Measurements from ENCODE around the gene CYP2A7.
"Not testable (repeated sequence)": the region's sequence is repeated elsewhere in the genome, so short reads cannot be mapped to it uniquely, and the experiment has no call there.

CYP2A7 gene

GRCh38 chr19:40831502-40832430, 50.3 kb downstream of the CYP2A7 start:
- Histone ChIP-seq H3F3A (ENCODE audit: insufficient read depth) (no peaks in the 10 kb centered on the region), H4K20me1 (ENCODE audit: low read depth, low read length) (no peaks in the 10 kb centered on the region), H2AFZ (ENCODE audit: low read depth, low read length, severe bottlenecking) (no peak overlapping the region), H3K9ac (ENCODE audit: low read length) (no peak overlapping the region), H3K79me2 (ENCODE audit: insufficient read depth, low read length) (no peaks in the 10 kb centered on the region), H3K36me3 (ENCODE audit: low read length) (no peaks in the 10 kb centered on the region), H3K27ac (ENCODE audit: low read depth, low read length) (no peak overlapping the region), H3K9me3 (ENCODE audit: insufficient read depth, low read length) (no peaks in the 10 kb centered on the region), H3K9me2 (replicated peaks; ENCODE audit: insufficient read depth, low read length) (no peaks in the 10 kb centered on the region), H3K4me3 (ENCODE audit: insufficient read depth, low read length, poor library complexity, severe bottlenecking) (no peak overlapping the region), H3K27me3 (ENCODE audit: low read length) (no peaks in the 10 kb centered on the region), H3K4me2 (ENCODE audit: low read depth, low read length, poor library complexity, severe bottlenecking) (no peak overlapping the region)
- TF ChIP-seq CTCF (IDR thresholded peaks at IDR 0.05; ENCODE audit: insufficient read depth, low read length, poor library complexity, severe bottlenecking) (no peak), EZH2phosphoT487 (conservative IDR thresholded peaks at IDR 0.05; ENCODE audit: low read length) (no peak)

- not testable (repeated sequence) for H4K20me1 ChIP-seq (ENCODE audit: low read depth, low read length); H3K9ac ChIP-seq (ENCODE audit: low read length); H3F3A ChIP-seq (ENCODE audit: insufficient read depth); H3K27me3 ChIP-seq (ENCODE audit: low read length); H3K4me2 ChIP-seq (ENCODE audit: low read depth, low read length, poor library complexity, severe bottlenecking); H3K27ac ChIP-seq (ENCODE audit: low read depth, low read length); H3K4me3 ChIP-seq (ENCODE audit: insufficient read depth, low read length, poor library complexity, severe bottlenecking); H3K9me3 ChIP-seq (ENCODE audit: insufficient read depth, low read length); H2AFZ ChIP-seq (ENCODE audit: low read depth, low read length, severe bottlenecking); H3K36me3 ChIP-seq (ENCODE audit: low read length); H3K79me2 ChIP-seq (ENCODE audit: insufficient read depth, low read length); H3K9me2 ChIP-seq (replicated peaks; ENCODE audit: insufficient read depth, low read length)
Measured at GRCh38 chr19:40830741-40831140, 51.3 kb downstream of the CYP2A7 start.

- Histone ChIP-seq H3K4me2 (ENCODE audit: low read depth, low read length, poor library complexity, severe bottlenecking) (no peak overlapping the region), H3K9me2 (replicated peaks; ENCODE audit: insufficient read depth, low read length) (no peaks in the 10 kb centered on the region), H3K9ac (ENCODE audit: low read length) (no peak overlapping the region), H2AFZ (ENCODE audit: low read depth, low read length, severe bottlenecking) (no peak overlapping the region), H4K20me1 (ENCODE audit: low read depth, low read length) (no peaks in the 10 kb centered on the region), H3K27me3 (ENCODE audit: low read length) (no peaks in the 10 kb centered on the region), H3K36me3 (ENCODE audit: low read length) (no peaks in the 10 kb centered on the region), H3K9me3 (ENCODE audit: insufficient read depth, low read length) (no peaks in the 10 kb centered on the region), H3K27ac (ENCODE audit: low read depth, low read length) (no peak overlapping the region), H3K4me3 (ENCODE audit: insufficient read depth, low read length, poor library complexity, severe bottlenecking) (no peak overlapping the region), H3F3A (ENCODE audit: insufficient read depth) (no peaks in the 10 kb centered on the region), H3K79me2 (ENCODE audit: insufficient read depth, low read length) (no peaks in the 10 kb centered on the region)
- TF ChIP-seq EZH2phosphoT487 (conservative IDR thresholded peaks at IDR 0.05; ENCODE audit: low read length) (no peak), CTCF (IDR thresholded peaks at IDR 0.05; ENCODE audit: insufficient read depth, low read length, poor library complexity, severe bottlenecking) (no peak)
Measured at GRCh38 chr19:40829205-40829604, 52.8 kb downstream of the CYP2A7 start.

Data from SU-DHL-6 (cell line).